K562 (cell line): ENCODE data around the gene CPED1.

Experiments used
- CBX2 ChIP-seq: fragments of 200-600 bp; sonication (generic); IDR thresholded peaks from one replicate; pipeline ENCODE4 v1.6.1; 2012; ENCODE audit warnings: mild to moderate bottlenecking, low read length, inconsistent platforms; ENCODE audit not compliant: insufficient read depth, poor library complexity, severe bottlenecking
- HNRNPK ChIP-seq: fragments of 200-400 bp; formaldehyde crosslinking; IDR thresholded peaks from one replicate; pipeline ENCODE4 v1.6.1; 2018; ENCODE audit warnings: mild to moderate bottlenecking, low read depth, low read length; ENCODE audit not compliant: poor library complexity, severe bottlenecking
- SMC3 ChIP-seq: conservative IDR thresholded peaks from 2 replicates; pipeline ENCODE4 v1.6.1; 2011; ENCODE audit warnings: low read depth, low read length, improper control_type of control experiment; ENCODE audit not compliant: insufficient read depth
- TRIM24 ChIP-seq, 2 experiments: fragments of 450-650 bp; IDR thresholded peaks; 2 replicates each; pipeline ENCODE4 v1.6.1; 2016
- TF ChIP-seq, protein P1 (sequence below), 3 experiments: IDR thresholded peaks in 2 of 3; conservative IDR thresholded peaks in 1 of 3; 2 replicates each; pipeline ENCODE4 v1.5.1; 2011 to 2012; ENCODE audit warnings: low read length in 3 of 3, mild to moderate bottlenecking in 3 of 3, control low read depth in 2 of 3, improper control_type of control experiment in 1 of 3, inconsistent platforms in 1 of 3, low read depth in 1 of 3, mixed read lengths in 1 of 3, moderate library complexity in 1 of 3; ENCODE audit not compliant: insufficient read depth in 2 of 3

DNA sequence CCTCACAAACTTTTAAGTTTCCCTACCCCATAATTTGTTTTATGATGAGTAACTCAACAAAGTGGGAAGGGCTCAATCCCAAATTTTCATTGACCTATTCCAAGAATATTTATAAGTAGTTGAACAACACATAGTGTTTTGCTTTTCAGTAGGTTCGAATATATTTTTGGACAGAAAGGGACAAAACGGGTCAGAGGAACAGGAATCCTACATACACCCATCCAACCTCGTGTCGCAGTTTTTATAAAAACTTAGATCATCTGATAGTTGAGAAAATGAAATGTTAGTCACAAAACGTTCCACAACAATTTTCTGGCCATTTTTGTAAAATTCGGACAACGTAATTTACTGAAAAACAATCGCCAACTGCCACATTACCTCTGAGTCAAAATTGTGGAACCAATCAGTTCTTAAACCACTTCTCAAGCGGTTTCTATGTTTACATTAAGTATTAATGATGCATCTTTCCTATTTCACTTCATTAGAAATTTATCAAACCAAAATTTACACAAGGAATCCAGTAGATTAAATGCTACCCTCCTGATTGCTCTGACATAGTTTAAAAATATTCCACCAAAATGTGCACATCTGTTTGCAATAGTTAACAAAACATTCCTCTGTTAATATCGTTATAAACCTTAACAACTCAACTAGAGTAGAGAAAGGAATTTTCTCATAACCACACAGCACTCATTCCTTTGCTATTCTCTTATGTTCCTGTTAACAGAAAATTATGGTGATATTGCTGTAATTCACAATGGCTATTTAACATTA lies 346.6 kb downstream of the CPED1 start:
- TF ChIP-seq HNRNPK (no peak), TRIM24 (IDR thresholded peaks at IDR 0.05) (no peak), CBX2 (peak; percentile 99), SMC3 (no peak)
- TF ChIP-seq, protein P1, sequence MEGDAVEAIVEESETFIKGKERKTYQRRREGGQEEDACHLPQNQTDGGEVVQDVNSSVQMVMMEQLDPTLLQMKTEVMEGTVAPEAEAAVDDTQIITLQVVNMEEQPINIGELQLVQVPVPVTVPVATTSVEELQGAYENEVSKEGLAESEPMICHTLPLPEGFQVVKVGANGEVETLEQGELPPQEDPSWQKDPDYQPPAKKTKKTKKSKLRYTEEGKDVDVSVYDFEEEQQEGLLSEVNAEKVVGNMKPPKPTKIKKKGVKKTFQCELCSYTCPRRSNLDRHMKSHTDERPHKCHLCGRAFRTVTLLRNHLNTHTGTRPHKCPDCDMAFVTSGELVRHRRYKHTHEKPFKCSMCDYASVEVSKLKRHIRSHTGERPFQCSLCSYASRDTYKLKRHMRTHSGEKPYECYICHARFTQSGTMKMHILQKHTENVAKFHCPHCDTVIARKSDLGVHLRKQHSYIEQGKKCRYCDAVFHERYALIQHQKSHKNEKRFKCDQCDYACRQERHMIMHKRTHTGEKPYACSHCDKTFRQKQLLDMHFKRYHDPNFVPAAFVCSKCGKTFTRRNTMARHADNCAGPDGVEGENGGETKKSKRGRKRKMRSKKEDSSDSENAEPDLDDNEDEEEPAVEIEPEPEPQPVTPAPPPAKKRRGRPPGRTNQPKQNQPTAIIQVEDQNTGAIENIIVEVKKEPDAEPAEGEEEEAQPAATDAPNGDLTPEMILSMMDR (IDR thresholded peaks at IDR 0.05 in 2 of 3, conservative IDR thresholded peaks at IDR 0.05 in 1 of 3; ENCODE audit: insufficient read depth in 2 of 3, low read depth in 1 of 3, low read length in 3 of 3): no peak
